KOPT-K1 (cell line): Measurements from ENCODE around the gene HEATR9.
"Not testable (repeated sequence)": the region's sequence is repeated elsewhere in the genome, so short reads cannot be mapped to it uniquely, and the experiment has no call there.

Experiments
- H3K27ac ChIP-seq: fragments of 200-600 bp; sonication (generic); 2 replicates; pipeline ENCODE4 v1.5.1; 2016; ENCODE audit warnings: antibody characterized with exemption, mild to moderate bottlenecking, low read depth, low read length; ENCODE audit not compliant: poor library complexity, severe bottlenecking
- H3K36me3 ChIP-seq: fragments of 200-600 bp; sonication (generic); 2 replicates; pipeline ENCODE4 v1.5.1; 2017; ENCODE audit warnings: antibody characterized with exemption, mild to moderate bottlenecking, low read length, moderate library complexity; ENCODE audit not compliant: insufficient read depth
- H3K9me3 ChIP-seq: fragments of 200-600 bp; sonication (generic); 2 replicates; pipeline ENCODE4 v1.5.1; 2017; ENCODE audit warnings: antibody characterized with exemption, low read length, mild to moderate bottlenecking; ENCODE audit not compliant: insufficient read depth, poor library complexity, severe bottlenecking

HEATR9 gene

DNA sequence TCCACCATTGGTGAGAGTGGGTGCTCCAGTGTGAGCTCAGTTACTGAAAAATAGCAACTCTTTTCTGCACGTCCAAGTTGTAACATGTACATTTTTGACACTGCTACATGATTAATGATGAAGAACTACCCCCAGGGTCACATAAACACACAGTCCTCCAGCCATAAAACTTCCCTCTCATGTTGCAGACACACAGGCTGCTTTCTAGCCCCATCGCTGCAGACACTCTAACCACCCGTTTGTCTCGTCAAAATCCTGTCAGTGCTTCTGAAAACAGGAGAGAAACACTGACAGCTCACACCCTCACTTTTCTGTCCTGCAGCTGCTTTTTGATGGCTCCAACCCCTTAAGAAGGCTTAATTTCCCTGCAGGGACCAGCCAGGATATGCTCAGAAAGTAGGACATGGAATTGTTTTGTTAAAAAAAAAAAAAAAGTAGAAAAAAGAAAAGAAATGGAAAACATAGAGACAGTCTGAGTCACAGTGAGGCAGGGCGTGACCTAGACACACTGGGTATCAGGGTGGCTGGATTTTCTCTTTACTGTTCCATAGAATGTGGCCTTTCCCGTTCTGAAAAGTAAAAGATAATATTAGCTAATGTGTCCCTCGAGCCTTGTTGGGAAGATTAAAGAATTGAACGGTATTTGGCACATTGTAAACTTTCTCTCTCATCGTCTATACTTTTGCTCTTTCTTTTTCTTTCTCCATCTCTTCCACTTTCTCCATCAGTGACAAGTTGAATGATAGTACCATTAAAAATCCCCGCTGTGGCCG, 32.2 kb upstream of the HEATR9 start:
- Histone ChIP-seq H3K36me3 (no peaks in the 10 kb centered on the region), H3K27ac (no peak overlapping the region), H3K9me3 (no peaks in the 10 kb centered on the region)

DNA sequence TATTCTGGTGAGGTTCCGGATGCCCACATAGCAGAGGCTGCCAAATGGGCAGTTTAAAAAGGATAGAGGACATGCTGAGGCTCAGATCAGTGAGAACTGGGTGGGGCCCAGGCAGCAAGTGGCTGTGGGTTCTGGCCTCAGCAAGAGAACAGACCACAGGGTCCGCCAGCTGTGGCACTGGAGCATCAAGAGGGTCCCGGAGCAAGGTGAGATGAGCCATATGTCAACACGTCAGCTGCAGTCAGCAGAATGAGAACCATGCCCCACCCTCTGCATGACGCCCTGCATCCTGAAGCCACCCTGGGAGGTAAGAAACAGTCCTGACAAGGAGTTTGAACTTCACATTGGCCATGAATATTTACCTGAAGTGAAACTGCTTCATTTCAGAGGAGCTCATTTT, 31.6 kb upstream of the HEATR9 start:
- Histone ChIP-seq H3K27ac (no peak overlapping the region), H3K9me3 (no peaks in the 10 kb centered on the region)

DNA sequence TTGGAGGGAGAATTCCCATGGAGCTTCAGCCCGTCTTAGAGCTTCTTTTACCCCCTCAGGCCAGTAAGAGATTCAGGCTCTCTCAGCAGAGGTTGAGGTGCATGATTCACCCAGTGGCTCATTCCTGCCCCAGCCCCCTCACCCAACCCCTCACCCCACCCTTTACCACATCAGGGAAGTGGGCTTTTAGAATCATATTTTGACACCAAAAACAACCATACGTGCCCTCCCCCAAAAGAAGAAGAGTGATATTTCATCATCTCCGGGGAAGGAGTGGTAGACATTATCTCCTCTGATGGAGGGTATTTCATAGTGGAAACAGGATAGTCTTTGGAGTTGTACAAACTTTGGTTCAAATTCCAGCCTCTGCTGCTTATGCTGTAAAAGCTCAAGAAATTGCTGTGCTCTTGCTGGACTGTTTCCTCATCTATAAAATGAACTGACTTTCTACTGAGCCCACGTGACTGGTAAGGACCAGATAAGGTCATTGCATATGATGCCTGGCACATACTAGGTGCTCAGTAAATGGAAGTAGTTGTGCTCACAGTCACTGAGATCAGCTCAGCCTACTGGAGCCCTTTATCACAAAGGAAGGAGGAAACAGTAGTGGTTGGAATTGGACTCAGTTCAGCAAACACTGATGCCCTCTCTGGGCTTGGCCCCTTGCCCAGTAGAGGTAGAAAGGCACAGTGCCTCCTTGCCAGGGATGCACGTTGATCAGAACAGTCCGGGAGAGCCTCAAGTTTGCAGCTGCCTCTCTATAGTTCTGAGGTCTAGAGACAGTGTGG, 29.8 kb upstream of the HEATR9 start:
- Histone ChIP-seq H3K27ac (no peak overlapping the region), H3K9me3 (no peaks in the 10 kb centered on the region), H3K36me3 (no peaks in the 10 kb centered on the region)

More for the DNA sequence above, 31.6 kb upstream of the HEATR9 start:
- no peaks in the 10 kb centered on the region for H3K36me3 ChIP-seq

DNA sequence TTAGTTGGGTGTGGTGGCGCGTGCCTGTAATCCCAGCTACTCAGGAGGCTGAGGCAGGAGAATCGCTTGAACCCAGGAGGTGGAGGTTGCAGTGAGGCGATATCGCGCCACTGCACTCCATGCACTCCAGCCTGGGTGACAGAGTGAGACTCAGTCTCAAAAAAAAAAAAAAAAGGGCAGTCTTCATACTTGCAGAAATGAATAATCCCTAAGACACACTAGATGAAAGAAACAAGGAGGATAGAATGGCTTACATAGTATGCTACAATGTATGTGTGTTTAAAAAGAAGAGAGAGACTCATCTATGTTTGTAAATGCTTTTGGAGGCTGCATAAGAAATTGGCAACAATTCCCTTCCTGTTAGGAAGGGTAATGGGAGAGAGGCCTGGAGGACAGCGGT, 29.1 kb upstream of the HEATR9 start:
- H3K9me3 ChIP-seq, H3K36me3 ChIP-seq, H3K27ac ChIP-seq: not testable (repeated sequence)

DNA sequence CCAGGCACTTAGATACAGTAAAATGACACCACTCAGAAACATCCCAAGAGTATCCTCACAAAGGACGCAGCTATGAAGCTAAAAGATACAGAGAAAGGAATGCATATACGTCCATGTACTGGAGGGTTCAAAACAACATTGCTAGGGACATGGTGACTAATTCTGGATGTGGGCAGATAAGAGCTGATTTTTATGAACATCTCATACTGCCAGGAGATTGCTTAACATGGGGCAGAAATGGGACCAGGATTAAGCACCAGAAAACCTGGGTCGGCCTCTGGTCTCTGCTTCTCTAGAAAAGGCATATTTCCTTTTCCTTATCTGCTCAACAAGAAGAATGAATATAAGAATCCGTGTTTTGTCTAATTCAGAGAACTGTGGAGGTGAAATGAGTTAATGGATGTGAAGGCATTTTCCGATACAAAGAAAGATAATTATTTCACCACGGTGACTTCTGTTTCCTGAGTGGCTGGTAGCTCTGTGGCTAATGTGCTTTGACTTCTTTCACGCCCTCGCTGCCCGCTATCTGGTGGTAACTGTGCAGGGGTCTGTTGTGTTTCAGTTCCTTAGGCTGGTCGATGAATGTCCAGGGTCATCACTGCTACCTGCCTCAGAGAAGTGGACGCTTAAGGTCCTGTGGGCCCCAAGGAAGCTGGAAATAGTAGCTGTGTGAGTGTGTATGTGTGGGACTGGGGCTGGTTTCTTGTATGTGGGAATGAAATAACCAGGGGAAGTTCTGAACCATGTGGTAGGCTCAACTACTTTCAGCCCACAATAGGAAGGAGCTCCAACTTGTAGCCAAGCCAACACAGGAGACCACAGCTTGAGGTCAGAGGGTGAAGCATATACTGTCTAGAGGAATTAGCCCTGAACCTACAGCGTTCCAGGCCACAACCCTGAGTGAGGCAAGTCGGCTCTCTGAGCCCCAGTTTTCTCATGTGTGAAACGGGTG, 27.2 kb upstream of the HEATR9 start:
- no peaks in the 10 kb centered on the region for H3K9me3 ChIP-seq
- H3K36me3 ChIP-seq, result no peaks in the 10 kb centered on the region
- no peak overlapping the region for H3K27ac ChIP-seq

DNA sequence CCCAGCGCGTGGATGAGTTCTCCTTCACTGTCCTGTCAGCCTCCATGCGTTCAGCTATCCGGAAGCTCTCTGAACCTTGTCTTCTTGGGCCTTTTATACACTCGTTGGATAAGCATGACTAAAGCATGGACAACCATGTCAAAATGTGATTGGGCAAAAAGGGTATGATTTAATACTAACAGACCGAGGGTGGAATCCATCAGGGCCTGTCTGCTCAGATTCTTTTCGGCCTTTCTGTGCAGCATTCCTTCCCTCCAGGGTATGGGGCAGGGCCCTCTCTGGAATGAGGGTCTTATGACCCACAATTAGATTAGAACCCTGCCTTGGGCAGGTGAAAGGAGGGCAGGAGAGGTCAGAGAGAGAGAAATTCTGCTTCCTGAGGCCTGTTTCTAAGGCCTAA, 25.5 kb upstream of the HEATR9 start:
- Histone ChIP-seq H3K36me3 (no peaks in the 10 kb centered on the region), H3K27ac (no peak overlapping the region), H3K9me3 (no peaks in the 10 kb centered on the region)

DNA sequence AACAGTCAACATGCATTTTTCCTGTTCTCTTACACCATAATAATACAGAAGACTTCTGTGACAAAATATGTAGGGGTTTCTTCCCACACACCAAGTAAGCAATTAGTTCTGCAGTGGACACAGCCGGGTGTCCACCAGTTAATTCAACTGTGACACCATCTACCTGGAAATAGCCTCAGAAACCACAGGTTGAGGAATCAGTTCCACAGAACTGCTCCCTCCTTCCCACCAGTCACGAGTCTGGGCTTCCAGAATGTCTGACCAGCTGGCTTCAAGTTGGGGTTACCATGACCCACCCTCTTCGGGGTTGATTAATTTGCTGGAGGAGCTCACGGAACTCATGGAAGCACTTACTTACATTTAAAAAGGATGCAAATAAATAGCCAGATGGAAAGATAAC, 25.1 kb upstream of the HEATR9 start:
- Histone ChIP-seq H3K27ac (no peak overlapping the region), H3K36me3 (no peaks in the 10 kb centered on the region)

DNA sequence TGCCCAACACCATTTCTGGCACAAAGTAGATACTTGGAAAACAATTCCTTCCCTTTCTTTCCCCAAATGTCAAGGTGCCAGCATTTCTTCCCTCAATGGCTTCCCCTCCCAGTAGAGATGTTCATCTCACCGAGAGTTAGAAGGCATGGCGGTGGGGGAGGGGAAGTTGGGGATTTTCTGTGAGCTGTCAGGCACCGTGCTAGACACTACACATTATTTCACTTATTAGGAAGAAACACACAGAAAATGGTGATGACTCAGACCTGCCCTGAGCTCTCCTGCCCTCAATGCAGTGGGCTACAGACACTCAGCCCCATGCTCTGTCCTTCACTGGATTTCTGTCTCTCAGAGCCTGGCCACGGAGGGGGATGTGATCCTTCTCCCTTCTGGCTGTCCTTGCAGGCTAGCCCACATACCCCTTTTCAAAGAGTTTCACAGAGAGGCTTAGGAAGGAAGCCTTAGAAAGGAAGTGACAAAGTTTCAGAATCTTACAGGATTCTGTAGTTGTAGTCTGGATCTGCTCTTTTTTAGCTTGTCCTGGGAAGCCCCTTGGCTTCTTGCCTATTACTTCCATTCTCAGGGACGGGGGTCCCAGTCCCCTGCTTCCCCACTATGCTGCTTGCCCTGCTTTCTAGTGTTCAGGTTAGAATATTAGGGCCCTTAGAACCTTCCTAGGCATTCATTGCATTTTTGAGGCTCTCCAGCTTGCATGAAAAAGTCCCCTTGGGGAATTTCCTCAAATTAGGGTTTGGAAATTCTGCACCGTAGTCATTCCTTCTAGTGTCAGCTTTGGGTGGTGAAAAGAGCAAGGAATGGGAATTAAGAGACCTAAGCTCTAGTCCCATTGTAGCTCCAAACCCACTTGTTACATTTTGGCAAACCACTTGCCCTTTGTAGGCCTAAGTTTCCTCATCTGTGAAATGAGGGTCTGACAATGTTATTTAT, 23.7 kb upstream of the HEATR9 start:
- Histone ChIP-seq H3K36me3 (no peaks in the 10 kb centered on the region), H3K9me3 (no peaks in the 10 kb centered on the region), H3K27ac (no peak overlapping the region)

More for the DNA sequence above, 25.1 kb upstream of the HEATR9 start:
- no peaks in the 10 kb centered on the region for H3K9me3 ChIP-seq

DNA sequence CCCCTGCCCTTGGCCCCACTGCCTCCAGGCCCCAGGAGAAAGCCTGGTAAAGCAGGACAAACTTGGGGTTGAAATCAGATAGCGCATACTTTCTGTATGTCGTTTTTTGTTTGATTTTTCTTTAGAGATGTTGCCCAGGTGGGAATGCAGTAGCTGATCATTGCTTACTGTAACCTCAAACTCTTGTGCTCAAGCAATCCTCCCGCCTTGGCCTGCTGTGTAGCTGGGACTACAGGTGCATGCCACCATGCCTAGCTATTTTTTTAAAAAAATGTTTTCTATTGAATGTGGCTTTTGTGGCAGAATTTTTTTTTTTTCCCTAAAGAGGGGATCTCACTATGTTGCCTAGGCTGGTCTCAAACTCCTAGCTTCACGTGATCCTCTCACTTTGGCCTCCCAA, 22.6 kb upstream of the HEATR9 start:
- H3K36me3 ChIP-seq, result no peaks in the 10 kb centered on the region

DNA sequence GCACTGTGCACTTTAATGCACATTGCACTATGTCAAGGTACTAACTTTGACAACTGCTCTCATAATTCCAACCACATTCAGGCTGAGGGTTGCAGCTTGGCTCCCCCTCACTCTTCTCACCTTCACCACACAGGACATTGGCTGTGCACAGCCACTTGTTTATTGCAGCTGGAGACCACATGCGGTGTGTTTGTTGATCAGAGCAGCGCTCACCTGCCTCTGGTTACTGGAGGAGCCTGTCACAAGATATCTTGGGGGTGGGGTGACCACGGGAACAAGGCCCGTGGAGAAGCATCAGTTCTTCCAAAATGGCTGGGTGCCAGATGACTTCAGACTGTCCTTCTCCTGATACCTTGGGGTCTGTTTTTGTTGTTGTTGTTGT, 22.1 kb upstream of the HEATR9 start:
- no peaks in the 10 kb centered on the region for H3K36me3 ChIP-seq
- no peaks in the 10 kb centered on the region for H3K9me3 ChIP-seq
- H3K27ac ChIP-seq, result no peak overlapping the region

More for the DNA sequence above, 22.6 kb upstream of the HEATR9 start:
- Histone ChIP-seq H3K27ac (no peak overlapping the region), H3K9me3 (no peaks in the 10 kb centered on the region)

DNA sequence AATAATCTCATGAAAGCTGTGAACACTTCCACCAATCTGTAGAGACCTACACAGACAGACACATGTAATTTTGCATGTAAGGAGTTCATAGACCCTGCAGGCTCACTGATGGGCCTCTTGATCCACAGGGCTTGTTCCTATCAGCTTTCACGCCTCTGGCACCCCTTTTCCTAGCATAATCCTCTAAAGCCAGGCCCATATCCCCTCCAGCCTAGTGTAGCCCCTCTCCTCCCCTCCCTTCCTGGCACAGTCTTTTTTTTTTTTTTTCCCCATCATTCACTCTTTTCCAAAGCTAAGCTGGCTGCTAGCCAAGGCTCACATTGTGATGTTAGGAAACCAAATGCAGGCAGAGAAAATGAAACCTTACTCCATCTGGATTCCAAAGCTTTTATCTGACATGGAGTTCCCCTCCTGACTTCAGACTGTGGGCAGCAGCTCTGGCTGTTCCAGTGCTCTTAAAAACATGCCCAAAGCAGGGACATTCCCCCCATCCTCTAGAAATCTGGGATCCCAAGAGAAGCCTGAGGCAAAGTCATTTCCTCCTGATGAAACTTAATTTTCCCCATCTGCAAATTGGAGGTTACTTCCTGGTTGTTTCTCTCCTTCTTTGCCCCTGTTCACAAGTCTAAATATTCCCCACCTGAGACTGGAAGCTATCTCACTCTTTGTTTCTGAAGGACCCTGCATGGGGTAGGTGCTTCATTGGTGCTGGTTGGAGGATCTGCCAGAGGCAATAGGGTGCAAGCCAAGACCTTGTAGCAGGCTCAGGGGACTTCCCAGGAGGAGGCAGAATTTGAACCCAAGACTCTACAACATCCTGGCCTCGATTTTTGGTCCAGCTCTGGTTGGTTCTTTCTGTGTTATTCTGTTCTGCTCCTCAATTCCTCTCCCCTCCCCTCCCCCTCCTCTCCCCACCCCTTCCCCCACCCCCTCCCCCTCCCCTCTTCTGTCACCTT, 21.4 kb upstream of the HEATR9 start:
- no peak overlapping the region for H3K27ac ChIP-seq
- no peaks in the 10 kb centered on the region for H3K9me3 ChIP-seq

DNA sequence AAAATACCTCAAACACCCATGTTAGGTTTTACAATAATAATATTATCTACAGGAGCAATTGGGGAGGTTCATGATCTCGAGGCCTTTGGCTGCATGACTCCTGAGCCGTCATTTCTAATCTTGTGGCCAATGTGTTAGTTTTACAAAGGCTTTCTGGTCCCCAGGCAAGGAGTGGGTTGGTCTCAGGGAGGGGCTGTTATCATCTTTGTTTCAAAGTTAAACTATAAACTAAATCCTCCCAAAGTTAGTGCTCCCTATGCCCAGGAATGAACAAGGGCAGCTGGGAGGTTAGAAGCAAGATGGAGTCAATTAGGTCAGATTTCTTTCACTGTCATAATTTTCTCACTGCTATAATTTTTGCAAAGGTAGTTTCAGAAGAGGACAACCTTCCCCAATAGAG, 20.6 kb upstream of the HEATR9 start:
- Histone ChIP-seq H3K36me3 (no peaks in the 10 kb centered on the region), H3K27ac (no peak overlapping the region), H3K9me3 (no peaks in the 10 kb centered on the region)

More for the DNA sequence above, 21.4 kb upstream of the HEATR9 start:
- H3K36me3 ChIP-seq, result no peaks in the 10 kb centered on the region
